Activated CD8-positive, alpha-beta memory T cell treated with anti-CD3 and anti-CD28 coated beads, Interleukin-2, amount 50 U/mL, for 4 hours (primary cell): ENCODE data around the gene NMT1.
A peak's percentile ranks its signal among the peaks of the same experiment; 100 is the strongest.
"Not testable (repeated sequence)": the region's sequence is repeated elsewhere in the genome, so short reads cannot be mapped to it uniquely, and the experiment has no call there.

Experiments
- DNase-seq: peaks from one replicate; pipeline ENCODE4 v3.0.0-alpha.2; 2020

NMT1 gene

GRCh38 chr17:45038728-45039634 is 22.1 kb upstream of the NMT1 start:
- no peak for DNase-seq

- DNase-seq: no peak
These were observed 20.7 kb upstream of the NMT1 start for GRCh38 chr17:45040459-45040858.

GRCh38 chr17:45042346-45043120 is 18.6 kb upstream of the NMT1 start:
- DNase-seq: no peak

- DNase-seq: no peak
These were observed 17.1 kb upstream of the NMT1 start for GRCh38 chr17:45043813-45044540.

GRCh38 chr17:45046537-45047125 is 14.5 kb upstream of the NMT1 start:
- no peak for DNase-seq

- no peak for DNase-seq
These were observed 12.1 kb upstream of the NMT1 start for GRCh38 chr17:45048795-45049563.

- peak; percentile 49 for DNase-seq
These were observed 10.5 kb upstream of the NMT1 start for GRCh38 chr17:45050481-45051059.

- peak; percentile 82 for DNase-seq
These were observed 9.9 kb upstream of the NMT1 start, which contains the start of gene DCAKD for GRCh38 chr17:45051060-45051719. DCAKD (minus strand) TSS chr17:45051632; CDS start chr17:45034885, 16,747 bp downstream.

GRCh38 chr17:45051720-45052051 is 9.4 kb upstream of the NMT1 start:
- DNase-seq: not testable (repeated sequence)

- DNase-seq: no peak
These were observed 8.9 kb upstream of the NMT1 start for GRCh38 chr17:45052052-45052772.

GRCh38 chr17:45060382-45060796 is 728 bp upstream of the NMT1 start:
- no peak for DNase-seq

GRCh38 chr17:45061606-45062205 is 589 bp downstream of the NMT1 start:
- no peak for DNase-seq

- DNase-seq: no peak
These were observed 2.1 kb downstream of the NMT1 start for GRCh38 chr17:45063198-45063597.

- no peak for DNase-seq
These were observed 6.5 kb downstream of the NMT1 start for GRCh38 chr17:45067637-45068036.

GRCh38 chr17:45070001-45070400 is 8.9 kb downstream of the NMT1 start:
- no peak for DNase-seq

GRCh38 chr17:45070809-45071208 is 9.7 kb downstream of the NMT1 start:
- DNase-seq: no peak

- DNase-seq: no peak
These were observed 12.4 kb downstream of the NMT1 start for GRCh38 chr17:45073414-45074070.

- DNase-seq: no peak
These were observed 16.5 kb downstream of the NMT1 start for GRCh38 chr17:45077643-45078042.

- DNase-seq: no peak
These were observed 20.1 kb downstream of the NMT1 start for GRCh38 chr17:45081047-45081703.
